Fibroblast of lung (primary cell): ENCODE measurements around the gene C10orf71. TPM values are rescaled to one million over a fixed set of nuclear protein-coding genes. Genes with fewer than 3 reads are reported as not detected.

ENCODE experiments used
- DNase-seq, 2 donors: peaks; one replicate each; pipeline versions ENCODE4 v3.0.0 to v3.0.0-alpha.2; 2010; ENCODE audit warnings: low read depth in 2 of 2
- H2AFZ ChIP-seq: 2 replicates; pipeline ENCODE4 v1.5.1; 2012; ENCODE audit warnings: low read length, control low read depth, inconsistent platforms
- H3K27ac ChIP-seq: 2 replicates; pipeline ENCODE4 v1.5.1; 2011; ENCODE audit warnings: low read length, control low read depth; ENCODE audit not compliant: insufficient read depth
- H3K27me3 ChIP-seq: 2 replicates; pipeline ENCODE4 v1.5.1; 2011; ENCODE audit warnings: mild to moderate bottlenecking, low read length; ENCODE audit not compliant: control insufficient read depth, insufficient read depth
- H3K36me3 ChIP-seq: 2 replicates; pipeline ENCODE4 v1.5.1; 2011; ENCODE audit warnings: low read length; ENCODE audit not compliant: control insufficient read depth, insufficient read depth
- H3K4me1 ChIP-seq: 2 replicates; pipeline ENCODE4 v1.5.1; 2011; ENCODE audit warnings: low read length; ENCODE audit not compliant: control insufficient read depth, insufficient read depth; ENCODE audit errors: extremely low read depth
- H3K4me2 ChIP-seq: 2 replicates; pipeline ENCODE4 v1.5.1; 2011; ENCODE audit warnings: low read length, control low read depth; ENCODE audit not compliant: insufficient read depth; ENCODE audit errors: extremely low read depth
- H3K4me3 ChIP-seq, 4 experiments: fragments of 200-600 bp in 1 of 4; sonication (generic) in 1 of 4; replicated peaks in 1 of 4; 2 replicates each; pipeline ENCODE4 v1.5.1; 2011 to 2016; ENCODE audit warnings: low read length in 4 of 4, low read depth in 3 of 4, mild to moderate bottlenecking in 3 of 4, control low read depth in 2 of 4, inconsistent platforms in 1 of 4, mixed read lengths in 1 of 4; ENCODE audit not compliant: insufficient read depth in 1 of 4; ENCODE audit errors: control extremely low read depth in 1 of 4
- H3K79me2 ChIP-seq: 2 replicates; pipeline ENCODE4 v1.5.1; 2012; ENCODE audit warnings: mild to moderate bottlenecking, low read length, inconsistent platforms; ENCODE audit not compliant: control insufficient read depth, insufficient read depth
- H3K9ac ChIP-seq: 2 replicates; pipeline ENCODE4 v1.5.1; 2011; ENCODE audit warnings: mild to moderate bottlenecking, low read length, control low read depth; ENCODE audit not compliant: insufficient read depth
- H3K9me3 ChIP-seq: 2 replicates; pipeline ENCODE4 v1.5.1; 2012; ENCODE audit warnings: low read depth, low read length; ENCODE audit not compliant: control insufficient read depth, insufficient read depth
- H4K20me1 ChIP-seq: 2 replicates; pipeline ENCODE4 v1.5.1; 2011; ENCODE audit warnings: low read length; ENCODE audit not compliant: control insufficient read depth, insufficient read depth; ENCODE audit errors: extremely low read depth
- CTCF ChIP-seq, 2 donors: IDR thresholded peaks in 1 of 2; conservative IDR thresholded peaks in 1 of 2; 1 replicate in 1 of 2; 2 replicates in 1 of 2; pipeline ENCODE4 v1.5.1; 2011 to 2012; ENCODE audit warnings: low read length in 2 of 2, control low read depth in 1 of 2, inconsistent platforms in 1 of 2, low read depth in 1 of 2, mild to moderate bottlenecking in 1 of 2
- EZH2 ChIP-seq: IDR thresholded peaks from 2 replicates; pipeline ENCODE4 v1.5.1; 2012; ENCODE audit warnings: low read length, control low read depth, mild to moderate bottlenecking; ENCODE audit errors: missing control alignments
- polyA plus RNA-seq, 2 donors: library from polyadenylated mRNA; depleted of rRNA in 1 of 2; stranded (reverse) in 1 of 2; unstranded in 1 of 2; fragments of >200 nt; gene quantifications; 2 replicates each; pipeline ENCODE4 v1.2.1, GENCODE V29; 2011 to 2012; ENCODE audit warnings: missing spikeins in 1 of 2
- total RNA-seq: library from RNA; depleted of rRNA; stranded (reverse); fragments of >200 nt; gene quantifications from 2 replicates; pipeline ENCODE4 v1.2.1, GENCODE V29; 2014

Gene C10orf71
- total and polyA plus RNA-seq, 2 donors (not counting 1 experiment from before 2014, with no cell fraction given), result not detected

- H3K27me3 ChIP-seq, result no peaks in the 10 kb centered on the region
Measured at GRCh38 chr10:49307921-49308320, 9.0 kb downstream of the C10orf71 start.

GRCh38 chr10:49308881-49309280, 9.9 kb downstream of the C10orf71 start:
- H3K79me2 ChIP-seq, result no peaks in the 10 kb centered on the region
- no peak overlapping the region for H3K9ac ChIP-seq
- no peaks in the 10 kb centered on the region for H3K36me3 ChIP-seq
- no peak overlapping the region for H3K4me2 ChIP-seq
- no peaks in the 10 kb centered on the region for H3K9me3 ChIP-seq
- H3K27me3 ChIP-seq, result no peaks in the 10 kb centered on the region
- DNase-seq, result no peak
- H4K20me1 ChIP-seq, result no peaks in the 10 kb centered on the region
- H3K27ac ChIP-seq, result no peak overlapping the region
- H2AFZ ChIP-seq, result no peak overlapping the region
- H3K4me1 ChIP-seq, result no peaks in the 10 kb centered on the region
- no peak for TF ChIP-seq EZH2
- TF ChIP-seq CTCF (conservative IDR thresholded peaks at IDR 0.05 in 1 of 2, IDR thresholded peaks at IDR 0.05 in 1 of 2; ENCODE audit: low read depth in 1 of 2, low read length in 2 of 2), result no peak
- H3K4me3 ChIP-seq, result no peak overlapping the region

More at GRCh38 chr10:49307921-49308320, 9.0 kb downstream of the C10orf71 start:
- Histone ChIP-seq H2AFZ (no peak overlapping the region), H3K27ac (no peak overlapping the region), H3K4me3 (no peak overlapping the region), H4K20me1 (no peaks in the 10 kb centered on the region), H3K4me2 (no peak overlapping the region), H3K79me2 (no peaks in the 10 kb centered on the region), H3K36me3 (no peaks in the 10 kb centered on the region), H3K4me1 (no peaks in the 10 kb centered on the region), H3K9me3 (no peaks in the 10 kb centered on the region), H3K9ac (no peak overlapping the region)
- DNase-seq, result no peak
- no peak for TF ChIP-seq CTCF (conservative IDR thresholded peaks at IDR 0.05 in 1 of 2, IDR thresholded peaks at IDR 0.05 in 1 of 2; ENCODE audit: low read depth in 1 of 2, low read length in 2 of 2)
- no peak for TF ChIP-seq EZH2

GRCh38 chr10:49309691-49310411, 10.9 kb downstream of the C10orf71 start:
- no peak for DNase-seq

More at GRCh38 chr10:49309691-49310411, 10.9 kb downstream of the C10orf71 start:
- no peak overlapping the region for H3K9ac ChIP-seq
- H3K36me3 ChIP-seq, result no peaks in the 10 kb centered on the region
- H3K27me3 ChIP-seq, result no peaks in the 10 kb centered on the region
- H2AFZ ChIP-seq, result no peak overlapping the region
- H4K20me1 ChIP-seq, result no peaks in the 10 kb centered on the region
- no peak overlapping the region for H3K27ac ChIP-seq
- no peak overlapping the region for H3K4me3 ChIP-seq
- H3K4me1 ChIP-seq, result no peaks in the 10 kb centered on the region
- H3K4me2 ChIP-seq, result no peak overlapping the region
- no peaks in the 10 kb centered on the region for H3K79me2 ChIP-seq
- TF ChIP-seq EZH2 (no peak), CTCF (conservative IDR thresholded peaks at IDR 0.05 in 1 of 2, IDR thresholded peaks at IDR 0.05 in 1 of 2; ENCODE audit: low read depth in 1 of 2, low read length in 2 of 2) (no peak)
- H3K9me3 ChIP-seq, result no peaks in the 10 kb centered on the region
